WI38 (cell line): Measurements from ENCODE around the gene IDUA.

Source experiments
- H3K4me3 ChIP-seq: 2 replicates; pipeline ENCODE4 v1.5.1; 2011; ENCODE audit warnings: low read depth, mild to moderate bottlenecking, control low read depth, low read length
- TF ChIP-seq, protein P1 (sequence below): IDR thresholded peaks from 2 replicates; pipeline ENCODE4 v1.5.1; 2012; ENCODE audit warnings: low read depth, mild to moderate bottlenecking, control low read depth, low read length

Gene IDUA

DNA sequence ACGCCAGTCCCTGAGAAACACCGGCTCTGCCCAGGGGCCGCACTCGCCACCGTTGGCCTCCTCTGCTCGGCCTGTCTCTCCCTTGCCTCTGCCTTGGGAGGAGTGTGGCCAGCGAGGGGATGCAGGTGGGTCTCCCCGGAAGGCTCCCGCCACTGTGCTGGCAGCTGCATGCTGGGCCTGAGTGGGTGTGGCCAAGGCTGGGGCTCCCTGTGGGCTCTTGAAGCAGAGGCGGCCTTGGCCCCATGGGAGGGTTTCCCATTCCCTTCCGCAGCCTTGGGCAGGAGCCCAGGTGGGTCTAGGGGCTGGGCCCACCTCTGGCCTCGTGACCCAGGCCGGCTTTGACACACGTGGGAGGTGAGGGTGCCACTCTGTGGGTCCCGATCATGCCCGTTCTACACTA, 43.7 kb downstream of the IDUA start:
- no peak overlapping the region for H3K4me3 ChIP-seq

DNA sequence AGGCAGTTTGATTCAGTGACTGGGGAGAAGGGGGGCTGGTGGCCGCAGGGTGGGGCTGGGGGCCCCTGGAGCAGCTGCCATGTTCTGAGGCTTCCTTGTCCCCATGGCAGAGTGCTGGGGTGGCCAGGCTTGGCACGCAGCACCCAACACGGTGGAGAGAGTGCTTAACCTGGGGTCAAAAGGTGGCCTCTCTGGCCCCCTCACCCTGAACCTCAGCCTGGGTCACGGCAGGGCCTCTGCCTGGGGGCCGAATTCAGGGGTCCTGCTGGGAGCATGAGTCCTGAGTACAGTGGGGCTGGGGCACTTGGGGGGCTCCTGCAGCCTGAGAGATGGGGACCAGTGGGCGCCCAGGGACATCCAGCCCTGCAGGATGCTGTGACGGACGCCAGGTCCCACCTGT, 44.5 kb downstream of the IDUA start:
- TF ChIP-seq, protein P1, sequence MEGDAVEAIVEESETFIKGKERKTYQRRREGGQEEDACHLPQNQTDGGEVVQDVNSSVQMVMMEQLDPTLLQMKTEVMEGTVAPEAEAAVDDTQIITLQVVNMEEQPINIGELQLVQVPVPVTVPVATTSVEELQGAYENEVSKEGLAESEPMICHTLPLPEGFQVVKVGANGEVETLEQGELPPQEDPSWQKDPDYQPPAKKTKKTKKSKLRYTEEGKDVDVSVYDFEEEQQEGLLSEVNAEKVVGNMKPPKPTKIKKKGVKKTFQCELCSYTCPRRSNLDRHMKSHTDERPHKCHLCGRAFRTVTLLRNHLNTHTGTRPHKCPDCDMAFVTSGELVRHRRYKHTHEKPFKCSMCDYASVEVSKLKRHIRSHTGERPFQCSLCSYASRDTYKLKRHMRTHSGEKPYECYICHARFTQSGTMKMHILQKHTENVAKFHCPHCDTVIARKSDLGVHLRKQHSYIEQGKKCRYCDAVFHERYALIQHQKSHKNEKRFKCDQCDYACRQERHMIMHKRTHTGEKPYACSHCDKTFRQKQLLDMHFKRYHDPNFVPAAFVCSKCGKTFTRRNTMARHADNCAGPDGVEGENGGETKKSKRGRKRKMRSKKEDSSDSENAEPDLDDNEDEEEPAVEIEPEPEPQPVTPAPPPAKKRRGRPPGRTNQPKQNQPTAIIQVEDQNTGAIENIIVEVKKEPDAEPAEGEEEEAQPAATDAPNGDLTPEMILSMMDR, result no peak
- no peak overlapping the region for H3K4me3 ChIP-seq

More for the DNA sequence above, 43.7 kb downstream of the IDUA start:
- TF ChIP-seq, protein P1, result no peak

DNA sequence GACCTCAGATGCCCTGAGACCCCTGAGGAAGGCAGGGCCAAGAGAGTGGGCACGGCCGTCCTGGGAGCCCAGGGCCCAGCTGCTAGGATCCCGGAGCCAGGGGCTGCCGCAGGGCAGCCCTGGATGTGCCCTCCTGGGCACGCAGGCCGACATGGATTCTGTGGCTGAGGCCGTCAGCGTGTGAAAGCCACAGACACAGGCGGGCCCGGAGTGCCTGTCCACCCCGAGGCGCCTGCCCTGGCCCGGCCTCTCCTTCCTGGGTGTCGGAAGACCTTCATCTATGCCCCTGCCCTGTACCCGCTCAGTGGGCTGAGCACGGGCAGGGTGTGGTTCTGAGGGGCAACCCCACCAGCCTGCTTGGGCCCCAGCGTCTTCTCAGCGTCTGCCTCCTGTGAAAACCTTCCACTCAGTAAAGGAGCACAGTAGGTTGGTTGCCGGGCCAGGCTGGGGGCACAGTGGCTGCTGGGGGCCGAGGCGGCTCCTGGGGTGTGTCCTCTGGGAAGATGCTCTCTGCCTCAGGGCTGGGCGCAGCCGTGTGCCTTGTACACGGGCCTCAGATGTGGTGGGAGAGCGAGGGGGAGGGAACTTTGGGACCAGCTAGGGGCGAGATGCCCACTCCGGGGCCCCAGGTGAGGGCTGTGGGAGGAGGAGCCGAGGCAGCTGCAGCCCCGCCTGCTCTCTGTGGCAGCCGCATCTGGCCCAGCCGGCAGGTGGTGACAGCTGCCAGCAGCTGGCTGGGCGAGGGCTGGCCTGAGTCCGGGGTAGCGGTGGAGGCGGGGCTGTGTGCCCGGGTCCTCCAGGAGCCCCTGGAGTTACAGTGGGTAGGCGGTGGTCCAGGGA, 45.3 kb downstream of the IDUA start:
- no peak overlapping the region for H3K4me3 ChIP-seq

DNA sequence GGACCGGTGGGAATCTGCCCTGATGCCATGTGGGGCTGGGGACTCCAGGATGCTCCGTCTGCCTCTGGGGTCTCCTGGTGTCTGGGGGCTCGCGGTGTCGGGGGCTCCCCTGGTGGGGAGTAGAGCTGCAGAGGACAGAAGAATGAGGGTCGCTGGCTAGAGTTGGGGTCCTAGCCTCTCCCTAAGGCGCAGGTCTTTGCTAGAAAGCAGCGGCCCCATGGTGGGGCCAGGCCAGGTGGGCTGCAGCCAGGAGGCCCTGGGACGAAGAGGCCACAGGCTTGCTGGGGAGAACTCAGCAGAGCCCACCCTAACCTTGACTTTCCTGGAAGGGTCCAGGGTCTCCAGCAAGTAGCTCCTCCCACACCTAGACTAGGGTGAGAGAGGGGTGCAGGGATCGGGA, 46.0 kb downstream of the IDUA start:
- H3K4me3 ChIP-seq, result no peak overlapping the region
- TF ChIP-seq, protein P1, result no peak

More for the DNA sequence above, 45.3 kb downstream of the IDUA start:
- TF ChIP-seq, protein P1, result no peak

DNA sequence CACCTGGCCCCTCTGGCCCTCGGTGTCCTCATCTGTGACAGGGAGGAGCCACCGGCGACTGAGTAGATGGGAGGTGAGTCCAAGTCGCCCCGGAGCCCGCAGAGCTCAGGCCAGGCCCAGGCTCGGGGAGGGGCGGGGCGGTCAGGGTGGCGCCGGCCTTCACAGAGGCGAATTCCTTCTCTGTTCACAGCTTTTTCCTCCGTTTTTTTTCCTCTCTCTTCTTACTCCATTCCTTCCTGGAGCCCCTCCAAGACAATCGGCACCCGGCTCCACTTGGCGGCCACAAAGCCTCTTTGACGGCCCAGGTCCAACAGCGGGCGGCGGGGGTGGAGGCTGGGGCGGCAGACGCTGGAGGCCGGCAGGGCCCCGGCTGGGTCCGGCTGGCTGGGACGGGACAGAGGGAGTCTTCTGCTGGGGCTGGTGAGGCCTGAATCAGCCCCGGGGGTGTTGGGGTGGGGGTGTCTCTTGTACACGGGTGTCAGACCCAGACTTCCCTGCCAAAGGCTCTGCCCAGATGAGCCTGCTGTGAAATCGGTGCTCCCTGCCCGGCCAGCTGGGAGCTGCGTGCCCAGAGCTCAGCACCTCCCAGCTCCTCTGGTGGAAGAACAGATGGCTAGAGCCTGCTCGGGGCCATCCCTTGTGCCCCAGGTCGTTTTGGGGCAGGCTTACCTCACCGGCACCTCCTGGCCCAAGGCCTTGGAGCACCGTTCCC, 47.2 kb downstream of the IDUA start:
- H3K4me3 ChIP-seq, result peak overlapping the region; percentile 20; the same call in 1 of the 2 replicates
- TF ChIP-seq, protein P1, result no peak

DNA sequence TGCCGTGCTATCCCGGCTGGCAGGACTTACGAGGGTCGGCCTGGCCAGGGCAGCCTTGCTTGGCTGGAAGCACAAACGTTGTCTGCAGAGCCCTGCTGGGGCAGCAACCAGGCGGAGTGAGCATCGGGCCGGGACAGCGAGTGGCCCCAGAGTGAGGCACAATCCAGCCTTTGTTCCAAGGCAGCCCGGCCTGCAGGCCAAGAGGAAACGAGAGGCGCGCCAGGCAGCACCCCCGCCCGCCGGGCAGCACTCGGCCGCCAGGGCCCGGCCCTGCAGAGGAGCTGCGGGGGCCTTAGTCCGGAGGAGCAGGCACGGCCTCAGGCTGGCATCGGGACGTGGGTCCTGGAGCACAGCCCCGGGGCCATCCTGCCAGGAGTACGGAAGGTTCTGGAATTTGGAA, 48.7 kb downstream of the IDUA start:
- H3K4me3 ChIP-seq, result no peak overlapping the region
- TF ChIP-seq, protein P1, result no peak

DNA sequence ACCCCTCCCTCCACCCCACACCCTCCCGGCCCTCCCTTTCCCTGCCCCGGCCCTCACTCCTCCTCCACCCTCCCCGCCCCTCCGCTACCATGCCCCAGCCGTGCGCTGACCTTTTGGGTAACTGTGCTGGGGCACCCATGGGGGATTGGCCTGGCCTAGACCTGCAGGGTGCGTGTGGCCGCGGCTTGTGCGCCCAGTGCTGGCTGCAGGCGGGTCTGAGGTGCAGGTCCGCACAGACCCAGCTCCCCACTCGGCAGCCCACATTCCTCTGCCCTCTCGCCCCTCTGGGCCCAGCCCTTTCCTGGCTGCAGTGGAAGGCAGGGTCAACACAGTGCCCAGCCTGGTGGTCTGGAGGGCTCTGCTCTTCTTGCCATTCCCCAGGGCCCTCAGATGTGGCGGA, 49.3 kb downstream of the IDUA start:
- TF ChIP-seq, protein P1, result no peak
- no peak overlapping the region for H3K4me3 ChIP-seq
